Vagina (tissue), 2 donors: ENCODE measurements around the gene ABHD12. TPM values are rescaled to one million over a fixed set of nuclear protein-coding genes. Genes with fewer than 3 reads are reported as not detected.

ENCODE experiments used
- DNase-seq, 2 donors: peaks; one replicate each; pipeline ENCODE4 v3.0.0-alpha.2; 2017; ENCODE audit errors: extremely low spot score in 2 of 2
- H3K27ac ChIP-seq: fragments of 200-600 bp; sonication (generic); one replicate; pipeline ENCODE4 v1.5.1; 2019
- H3K27me3 ChIP-seq: fragments of 200-600 bp; sonication (generic); one replicate; pipeline ENCODE4 v1.5.1; 2019
- H3K36me3 ChIP-seq, 2 donors: fragments of 200-600 bp; sonication (generic); one replicate each; pipeline ENCODE4 v1.5.1; 2017 to 2019
- H3K4me1 ChIP-seq: fragments of 200-600 bp; sonication (generic); one replicate; pipeline ENCODE4 v1.5.1; 2019
- H3K4me3 ChIP-seq, 2 donors: fragments of 200-600 bp; sonication (generic); 1 replicate in 1 of 2; 2 replicates in 1 of 2; pipeline ENCODE4 v1.5.1; 2016 to 2019
- H3K9me3 ChIP-seq: fragments of 200-600 bp; sonication (generic); one replicate; pipeline ENCODE4 v1.5.1; 2019
- CTCF ChIP-seq, 3 experiments: fragments of 450-650 bp in 2 of 3; fragments of 200-600 bp in 1 of 3; sonication (generic) in 1 of 3; IDR thresholded peaks; one replicate each; pipeline ENCODE4 v1.5.1; 2017 to 2019; ENCODE audit warnings: antibody characterized with exemption in 3 of 3, mild to moderate bottlenecking in 2 of 3, moderate library complexity in 2 of 3
- POLR2A ChIP-seq, 2 donors: fragments of 450-650 bp; IDR thresholded peaks; one replicate each; pipeline ENCODE4 v1.6.1; 2017; ENCODE audit warnings: antibody characterized with exemption in 2 of 2, mild to moderate bottlenecking in 2 of 2, moderate library complexity in 2 of 2
- POLR2AphosphoS5 ChIP-seq, 2 donors: sonication (generic); formaldehyde crosslinking; IDR thresholded peaks; one replicate each; pipeline ENCODE4 v1.9.0; 2017; ENCODE audit warnings: antibody characterized with exemption in 2 of 2, mild to moderate bottlenecking in 2 of 2, low read depth in 1 of 2; ENCODE audit not compliant: insufficient read depth in 1 of 2
- intact Hi-C: fragments of 100-400 bp; cut with DNase I; formaldehyde crosslinking; loops from one replicate; pipeline ENCODE4 v1.15.1; 2023
- total RNA-seq: library from RNA; depleted of rRNA; stranded (reverse); fragments of >200 nt; gene quantifications from one replicate; pipeline ENCODE4 v1.2.3, GENCODE V29; 2016

Gene ABHD12
- total RNA-seq, 1 donor from 2014 or later, result 36.6 TPM

DNA sequence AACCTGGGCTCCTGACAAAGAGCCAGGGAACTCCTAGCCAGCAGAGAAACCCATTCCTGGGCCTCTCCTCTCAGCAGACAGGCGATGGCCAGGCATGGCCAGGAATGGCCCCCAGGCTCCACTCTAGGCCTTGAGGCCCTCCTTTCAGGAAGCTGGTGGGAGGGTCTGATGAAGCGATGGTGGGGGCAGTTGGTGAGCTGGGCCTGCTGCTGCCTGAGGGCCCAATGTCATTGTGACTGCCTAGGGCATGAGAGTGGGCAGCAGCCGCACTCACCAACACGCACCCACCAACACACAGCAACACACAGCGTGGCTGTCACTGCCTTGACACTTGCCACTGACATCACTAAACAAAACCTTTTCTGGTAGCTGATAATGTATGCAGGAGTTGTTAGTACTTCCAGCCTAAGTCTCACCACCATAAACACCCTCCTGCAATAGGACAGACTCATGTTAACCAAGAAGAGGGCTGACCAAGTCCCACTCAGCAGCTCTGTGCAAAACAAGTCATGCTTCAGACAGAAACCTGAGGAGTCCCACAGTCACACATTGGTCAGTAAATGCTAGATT, 69.3 kb downstream of the ABHD12 start:
- intact Hi-C loops, result no loop called here

GRCh38 chr20:25320035-25320800, 70.4 kb downstream of the ABHD12 start:
- intact Hi-C loops, result no loop called here
- no peak overlapping the region for H3K4me3 ChIP-seq
- H3K36me3 ChIP-seq, result peaks cover 0 to 10% of the 10 kb centered on the region in 2 donors
- H3K27me3 ChIP-seq, result no peaks in the 10 kb centered on the region
- H3K9me3 ChIP-seq, result no peaks in the 10 kb centered on the region
- no peak for TF ChIP-seq CTCF (IDR thresholded peaks at IDR 0.05)
- TF ChIP-seq POLR2AphosphoS5 (IDR thresholded peaks at IDR 0.05; ENCODE audit: insufficient read depth in 1 of 2, low read depth in 1 of 2), result no peak
- no peak for TF ChIP-seq POLR2A (IDR thresholded peaks at IDR 0.05)
- no peak for DNase-seq
- H3K27ac ChIP-seq, result no peak overlapping the region
- no peaks in the 10 kb centered on the region for H3K4me1 ChIP-seq

More for the DNA sequence above, 69.3 kb downstream of the ABHD12 start:
- H3K9me3 ChIP-seq, result no peaks in the 10 kb centered on the region
- H3K4me3 ChIP-seq, result no peak overlapping the region
- no peak for DNase-seq
- H3K27ac ChIP-seq, result no peak overlapping the region
- TF ChIP-seq CTCF (IDR thresholded peaks at IDR 0.05) (no peak), POLR2A (IDR thresholded peaks at IDR 0.05) (no peak), POLR2AphosphoS5 (IDR thresholded peaks at IDR 0.05; ENCODE audit: insufficient read depth in 1 of 2, low read depth in 1 of 2) (no peak)
- H3K4me1 ChIP-seq, result no peaks in the 10 kb centered on the region
- H3K27me3 ChIP-seq, result no peaks in the 10 kb centered on the region
- H3K36me3 ChIP-seq, result peaks cover 0 to 10% of the 10 kb centered on the region in 2 donors

DNA sequence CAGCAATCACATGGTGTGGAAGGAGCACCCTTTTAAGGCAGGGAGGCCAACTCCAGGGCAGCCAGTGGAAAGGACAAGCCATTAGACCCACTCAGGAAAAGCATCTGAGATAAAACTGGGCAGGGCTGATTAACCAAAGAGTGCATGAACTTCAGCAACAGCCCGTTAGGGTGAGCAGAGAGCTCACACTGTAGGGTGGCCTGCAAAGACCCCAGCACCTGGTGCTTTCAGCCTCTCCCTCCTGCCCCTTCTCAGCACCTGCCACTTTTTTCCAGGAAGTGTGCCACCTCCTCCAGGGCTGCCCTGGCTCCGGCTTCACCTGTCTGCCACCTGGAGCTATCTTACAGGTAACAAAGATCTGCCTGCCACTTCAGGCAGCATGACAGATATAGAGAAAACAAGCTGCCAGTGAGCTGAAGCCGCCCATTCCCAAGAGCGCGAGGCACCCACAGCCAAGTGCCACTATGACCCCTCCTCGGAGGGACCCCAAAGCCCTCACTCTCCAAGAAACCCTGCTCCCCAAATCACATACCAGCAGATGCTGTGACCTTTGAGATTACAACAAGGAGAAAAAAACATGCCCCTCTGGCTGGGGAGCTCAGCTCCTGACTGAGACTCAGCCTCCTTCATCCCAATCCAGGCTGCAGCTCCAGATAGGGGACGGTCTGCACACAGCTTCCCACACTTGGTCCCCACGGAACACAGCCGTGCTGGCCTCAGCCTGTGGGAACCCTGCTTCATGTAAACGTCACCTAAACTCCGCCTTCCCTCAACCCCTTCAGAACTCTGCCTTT, 71.2 kb downstream of the ABHD12 start:
- H3K27me3 ChIP-seq, result no peaks in the 10 kb centered on the region
- H3K9me3 ChIP-seq, result no peaks in the 10 kb centered on the region
- H3K27ac ChIP-seq, result no peak overlapping the region
- intact Hi-C loops, result no loop called here
- TF ChIP-seq POLR2AphosphoS5 (IDR thresholded peaks at IDR 0.05; ENCODE audit: insufficient read depth in 1 of 2, low read depth in 1 of 2) (no peak), POLR2A (IDR thresholded peaks at IDR 0.05) (no peak), CTCF (IDR thresholded peaks at IDR 0.05) (no peak)
- peaks cover 0 to 10% of the 10 kb centered on the region in 2 donors for H3K36me3 ChIP-seq
- DNase-seq, result no peak
- no peaks in the 10 kb centered on the region for H3K4me1 ChIP-seq
- no peak overlapping the region for H3K4me3 ChIP-seq

GRCh38 chr20:25318471-25319240, 72.0 kb downstream of the ABHD12 start:
- no peak overlapping the region for H3K27ac ChIP-seq
- DNase-seq, result no peak
- H3K4me1 ChIP-seq, result no peaks in the 10 kb centered on the region
- TF ChIP-seq POLR2AphosphoS5 (IDR thresholded peaks at IDR 0.05; ENCODE audit: insufficient read depth in 1 of 2, low read depth in 1 of 2) (no peak), POLR2A (IDR thresholded peaks at IDR 0.05) (no peak), CTCF (IDR thresholded peaks at IDR 0.05) (no peak)
- no peaks in the 10 kb centered on the region for H3K27me3 ChIP-seq
- H3K4me3 ChIP-seq, result no peak overlapping the region
- H3K36me3 ChIP-seq, result peaks cover 0 to 10% of the 10 kb centered on the region in 2 donors
- intact Hi-C loops, result no loop called here
- no peaks in the 10 kb centered on the region for H3K9me3 ChIP-seq
